Choroid plexus epithelial cell (primary cell): ENCODE measurements around the gene DSTYK.

ENCODE experiments used
- DNase-seq: peaks from one replicate; pipeline ENCODE4 v3.0.0-alpha.2; 2010; ENCODE audit warnings: low read depth
- H3K4me3 ChIP-seq: 2 replicates; pipeline ENCODE4 v1.5.1; 2011; ENCODE audit warnings: low read depth, mild to moderate bottlenecking, control low read depth, low read length, moderate library complexity
- TF ChIP-seq, protein P1 (sequence below): conservative IDR thresholded peaks from 2 replicates; pipeline ENCODE4 v1.5.1; 2011; ENCODE audit warnings: low read depth, mild to moderate bottlenecking, control low read depth, inconsistent platforms, low read length, moderate library complexity

The DSTYK gene

DNA sequence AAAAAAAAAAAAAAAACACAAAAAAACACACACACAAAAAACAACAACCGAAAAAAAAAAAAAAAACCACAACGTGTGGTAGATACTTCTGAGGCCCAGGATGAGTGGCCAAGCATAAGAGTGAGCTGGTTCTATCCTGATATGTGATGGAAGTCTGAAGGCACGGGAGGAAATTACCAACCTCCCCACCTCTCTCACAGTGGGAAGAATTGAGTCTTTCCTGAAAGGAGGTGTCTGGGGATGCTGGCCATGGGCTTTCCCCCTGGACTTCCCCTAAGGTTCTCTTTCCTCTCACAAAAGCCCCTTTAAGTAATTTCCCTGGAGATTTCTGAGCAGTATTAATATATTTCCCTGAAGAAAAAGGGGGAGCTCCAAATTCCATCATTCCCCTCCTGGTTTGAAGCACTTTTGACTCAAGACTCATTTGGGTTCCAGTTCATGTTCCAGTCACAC, 21.5 kb upstream of the DSTYK start:
- no peak overlapping the region for H3K4me3 ChIP-seq
- no peak for DNase-seq
- TF ChIP-seq, protein P1, sequence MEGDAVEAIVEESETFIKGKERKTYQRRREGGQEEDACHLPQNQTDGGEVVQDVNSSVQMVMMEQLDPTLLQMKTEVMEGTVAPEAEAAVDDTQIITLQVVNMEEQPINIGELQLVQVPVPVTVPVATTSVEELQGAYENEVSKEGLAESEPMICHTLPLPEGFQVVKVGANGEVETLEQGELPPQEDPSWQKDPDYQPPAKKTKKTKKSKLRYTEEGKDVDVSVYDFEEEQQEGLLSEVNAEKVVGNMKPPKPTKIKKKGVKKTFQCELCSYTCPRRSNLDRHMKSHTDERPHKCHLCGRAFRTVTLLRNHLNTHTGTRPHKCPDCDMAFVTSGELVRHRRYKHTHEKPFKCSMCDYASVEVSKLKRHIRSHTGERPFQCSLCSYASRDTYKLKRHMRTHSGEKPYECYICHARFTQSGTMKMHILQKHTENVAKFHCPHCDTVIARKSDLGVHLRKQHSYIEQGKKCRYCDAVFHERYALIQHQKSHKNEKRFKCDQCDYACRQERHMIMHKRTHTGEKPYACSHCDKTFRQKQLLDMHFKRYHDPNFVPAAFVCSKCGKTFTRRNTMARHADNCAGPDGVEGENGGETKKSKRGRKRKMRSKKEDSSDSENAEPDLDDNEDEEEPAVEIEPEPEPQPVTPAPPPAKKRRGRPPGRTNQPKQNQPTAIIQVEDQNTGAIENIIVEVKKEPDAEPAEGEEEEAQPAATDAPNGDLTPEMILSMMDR, result no peak

DNA sequence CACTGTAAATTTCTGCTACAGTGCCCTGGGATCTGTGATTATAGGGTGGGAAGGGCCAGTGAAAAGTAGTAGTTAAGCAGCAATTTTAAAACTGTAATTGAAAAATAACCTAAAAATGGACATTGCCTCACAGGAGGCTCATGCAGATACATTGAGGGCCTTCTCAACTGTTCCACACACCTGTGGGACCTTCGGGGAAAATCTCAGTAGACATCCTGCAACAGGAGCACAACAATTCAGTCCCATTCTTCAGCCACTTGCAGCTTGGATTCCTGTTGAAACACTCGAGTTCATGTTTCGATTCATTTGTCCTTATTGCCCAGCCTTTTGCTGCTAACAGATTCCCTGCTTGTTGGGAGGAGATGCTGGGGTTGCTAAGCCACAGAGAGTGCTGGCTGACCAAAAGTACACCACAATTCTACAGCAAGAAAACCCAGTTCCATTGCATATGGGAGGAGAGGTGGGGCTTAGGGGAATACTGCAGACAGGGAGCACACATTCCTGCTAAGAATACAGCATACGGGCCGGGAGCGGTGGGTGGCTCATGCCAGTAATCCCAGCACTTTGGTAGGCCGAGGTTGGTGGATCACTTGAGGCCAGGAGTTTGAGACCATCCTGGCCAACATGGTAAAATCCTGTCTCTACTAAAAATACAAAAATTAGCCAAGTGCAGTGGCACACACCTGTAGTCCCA, 20.8 kb upstream of the DSTYK start:
- TF ChIP-seq, protein P1, result no peak
- no peak for DNase-seq
- H3K4me3 ChIP-seq, result no peak overlapping the region

DNA sequence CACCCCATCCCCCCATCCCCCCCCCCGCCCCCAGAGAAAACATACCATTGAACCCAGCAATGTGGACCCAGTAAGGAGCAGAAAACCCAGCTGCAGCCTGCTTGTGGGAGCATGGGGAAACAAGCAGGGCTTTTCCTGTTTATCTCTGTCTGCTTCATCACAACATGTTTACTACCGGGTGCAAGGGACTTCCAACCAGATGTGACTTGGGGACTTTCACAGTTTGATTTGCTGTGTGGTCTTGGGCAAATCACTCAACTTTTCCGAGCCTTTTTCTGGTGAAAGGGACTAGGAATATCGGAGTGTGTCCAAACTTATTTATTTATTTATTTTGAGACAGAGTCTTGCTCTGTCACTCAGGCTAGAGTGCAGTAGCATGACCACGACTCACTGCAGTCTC, 19.5 kb upstream of the DSTYK start:
- TF ChIP-seq, protein P1, result no peak

DNA sequence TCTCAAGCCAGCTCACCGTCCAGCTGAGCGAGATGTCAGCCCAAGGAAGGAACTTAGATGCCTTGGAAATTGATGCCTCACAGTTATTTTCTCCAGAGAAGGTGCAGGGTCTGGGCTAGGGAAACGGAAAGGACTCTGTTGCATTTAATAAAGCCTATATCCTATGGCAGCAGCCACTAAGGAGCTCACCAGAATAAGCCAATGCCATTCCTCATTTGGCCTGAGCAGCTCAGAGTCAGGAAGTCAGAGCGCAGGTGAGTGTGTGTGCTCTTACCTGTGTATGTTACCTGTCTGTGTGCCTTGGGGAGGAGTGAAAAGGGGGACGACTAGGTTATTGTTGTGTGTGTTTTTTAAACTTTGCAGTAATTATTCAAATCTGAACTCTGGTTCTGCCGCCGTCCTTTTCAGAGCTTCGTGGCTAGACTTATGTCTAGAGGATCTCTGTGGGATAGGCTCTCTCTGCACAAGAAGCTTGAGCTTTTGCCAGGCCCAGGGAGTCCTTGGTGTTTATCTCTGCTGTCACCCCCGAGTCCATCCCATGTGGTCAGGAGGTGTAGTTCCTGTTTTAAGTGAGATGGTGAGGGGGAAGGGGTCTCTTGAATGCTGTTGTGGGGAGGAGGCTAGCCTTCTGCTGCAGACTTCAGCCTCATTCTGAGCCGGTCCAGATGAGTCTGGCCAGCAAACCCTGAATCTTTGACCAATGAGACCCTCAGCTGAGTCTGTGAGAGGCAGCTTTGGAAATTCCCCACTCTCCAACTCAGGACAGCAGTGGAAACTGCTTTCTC, 18.6 kb upstream of the DSTYK start:
- no peak overlapping the region for H3K4me3 ChIP-seq
- TF ChIP-seq, protein P1, result no peak
- DNase-seq, result no peak

More for the DNA sequence above, 19.5 kb upstream of the DSTYK start:
- DNase-seq, result no peak
- H3K4me3 ChIP-seq, result no peak overlapping the region

DNA sequence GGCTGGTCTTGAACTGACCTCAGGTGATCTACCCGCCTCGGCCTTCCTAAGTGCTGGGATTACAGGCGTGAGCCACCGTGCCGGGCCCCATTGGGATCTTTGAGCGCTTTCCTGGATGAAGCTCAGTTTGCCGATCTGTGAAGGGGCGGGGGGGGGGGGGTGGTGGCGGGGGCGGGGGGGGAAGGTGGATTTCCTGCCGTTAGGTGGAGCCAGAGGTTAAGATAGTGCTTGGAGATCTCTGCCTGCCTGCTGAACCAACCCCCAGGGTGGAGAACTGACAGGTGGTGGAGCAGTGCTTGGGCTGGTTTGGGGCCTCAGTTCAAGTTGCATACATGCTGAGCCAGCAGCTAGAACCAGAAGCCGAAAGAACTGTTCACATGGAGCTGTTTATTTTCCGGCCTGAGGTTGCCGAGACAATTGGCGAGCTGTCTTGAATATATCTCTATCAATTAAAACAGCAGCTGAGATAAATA, 17.9 kb upstream of the DSTYK start:
- TF ChIP-seq, protein P1, result peak; percentile 31
- peak; percentile 70 for DNase-seq
- H3K4me3 ChIP-seq, result no peak overlapping the region

DNA sequence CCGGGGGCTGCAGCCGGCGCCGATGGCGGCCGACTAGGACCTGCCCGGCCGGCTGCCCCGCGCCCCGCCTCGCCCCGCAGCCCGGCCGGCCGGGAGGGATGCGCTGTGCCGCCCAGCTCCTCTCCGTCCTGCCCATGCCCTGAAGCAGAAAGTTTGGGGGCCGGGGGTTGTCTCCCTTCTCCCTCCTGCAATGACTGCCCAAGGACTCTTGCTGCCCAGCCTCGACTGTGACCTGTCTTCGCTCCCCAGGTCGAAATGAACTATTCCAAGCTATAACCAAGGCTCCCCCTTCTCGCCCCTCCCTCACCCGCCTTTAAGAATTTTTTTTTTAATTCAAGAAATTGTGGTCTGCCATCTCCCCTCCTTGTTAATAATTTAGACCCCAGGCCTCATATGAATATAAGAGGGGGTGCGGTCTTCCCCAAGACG, 16.6 kb upstream of the DSTYK start:
- TF ChIP-seq, protein P1, result no peak
- no peak for DNase-seq
- peak overlapping the region; percentile 69 for H3K4me3 ChIP-seq
